HTR-8/SVneo (cell line): ENCODE data around the gene ZNG1C.
"Not testable (repeated sequence)": the region's sequence is repeated elsewhere in the genome, so short reads cannot be mapped to it uniquely, and the experiment has no call there.

ENCODE experiments used
- DNase-seq: peaks from one replicate; pipeline ENCODE4 v3.0.0; 2011; ENCODE audit warnings: low spot score, mixed read lengths; ENCODE audit not compliant: insufficient read length
- FAIRE-seq: peaks from 2 replicates; lab custom pipeline; 2011; peaks lifted over from hg19 to GRCh38; lab: Jason Lieb, UNC

Gene ZNG1C

DNA sequence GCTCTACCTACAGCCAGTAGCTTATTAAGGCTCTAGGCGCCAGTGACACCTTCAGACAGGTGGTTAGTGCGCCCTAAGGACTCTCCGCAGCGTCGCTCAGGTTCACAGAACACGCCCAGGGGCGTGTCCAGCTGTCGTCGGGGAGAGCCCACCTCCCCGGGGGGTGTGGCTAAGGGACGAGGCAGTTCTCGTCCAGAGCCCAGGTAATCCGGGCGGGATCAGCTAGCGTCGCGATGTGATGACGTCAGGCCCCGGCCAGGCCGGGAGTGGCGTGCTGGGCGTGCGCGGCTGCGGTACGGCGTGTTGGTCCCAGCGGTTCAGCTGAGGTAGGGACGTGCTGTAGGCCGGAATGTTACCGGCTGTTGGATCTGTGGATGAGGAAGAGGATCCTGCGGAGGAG, at the start of gene ZNG1C:
Gene ZNG1C, plus strand, starts transcription at position 301 of the 400 bp plus-strand sequence. Its CDS starts 49 bp downstream, at position 350.
- FAIRE-seq, DNase-seq: not testable (repeated sequence)

DNA sequence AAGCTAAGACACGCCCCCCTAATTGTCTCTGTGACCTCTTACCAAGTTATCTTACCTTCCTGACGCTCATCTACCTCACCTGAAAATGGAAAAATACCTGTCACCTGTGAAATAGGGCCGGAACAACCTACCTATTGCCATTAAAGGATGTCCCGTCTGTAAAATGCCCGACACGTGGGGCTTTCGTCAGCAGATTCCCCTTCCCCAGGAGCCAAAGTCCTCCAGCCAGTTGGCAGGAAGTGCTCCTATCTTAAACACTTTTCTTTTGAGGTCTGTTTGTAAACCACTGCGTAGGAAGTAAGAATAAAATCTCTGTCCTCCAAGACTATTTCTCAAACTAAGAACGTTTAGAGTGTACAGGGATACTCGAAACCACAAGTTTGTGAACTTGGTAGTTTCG, 654 bp downstream of the ZNG1C start:
- FAIRE-seq, DNase-seq: not testable (repeated sequence)

DNA sequence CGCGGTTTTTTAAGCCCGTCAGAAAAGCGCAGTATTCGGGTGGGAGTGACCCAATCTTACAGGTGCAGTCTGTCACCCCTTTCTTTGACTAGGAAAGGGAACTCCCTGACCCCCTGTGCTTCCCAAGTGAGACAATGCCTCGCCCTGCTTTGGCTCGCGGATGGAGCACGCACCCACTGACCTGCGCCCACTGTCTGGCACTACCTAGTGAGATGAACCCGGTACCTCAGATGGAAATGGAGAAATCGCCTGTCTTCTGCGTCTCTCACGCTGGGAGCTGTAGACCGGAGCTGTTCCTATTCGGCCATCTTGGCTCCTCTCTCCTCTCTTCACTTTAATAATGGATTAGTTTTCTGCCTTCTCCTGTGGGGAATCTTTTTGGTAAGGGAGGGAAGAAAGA, 39.3 kb downstream of the ZNG1C start:
- not testable (repeated sequence) for DNase-seq, FAIRE-seq

DNA sequence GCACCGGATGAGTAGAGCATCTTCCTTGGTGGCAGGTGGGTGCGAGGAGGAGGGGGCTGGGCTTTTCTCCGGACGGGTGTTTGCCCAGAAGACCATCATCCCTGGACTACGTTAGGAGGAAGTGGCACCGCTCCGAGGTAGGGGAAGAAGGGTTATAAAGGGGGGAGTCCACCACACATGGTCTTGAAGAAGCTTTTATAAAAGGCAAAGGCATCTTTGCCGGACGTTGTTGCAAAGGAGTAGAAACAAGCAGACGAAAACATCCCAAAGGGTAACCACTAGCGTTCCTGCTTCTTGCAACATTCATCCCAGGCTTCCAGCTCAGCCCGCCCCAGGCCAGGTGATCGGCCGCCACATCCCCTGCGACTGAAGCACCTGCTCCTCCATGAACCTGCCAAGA, 60.8 kb downstream of the ZNG1C start, which contains the start of gene FOXD4L3:
Gene FOXD4L3, plus strand, starts transcription at position 301 of the 400 bp plus-strand sequence. Its CDS starts 85 bp downstream, at position 386.
- FAIRE-seq, DNase-seq: not testable (repeated sequence)

DNA sequence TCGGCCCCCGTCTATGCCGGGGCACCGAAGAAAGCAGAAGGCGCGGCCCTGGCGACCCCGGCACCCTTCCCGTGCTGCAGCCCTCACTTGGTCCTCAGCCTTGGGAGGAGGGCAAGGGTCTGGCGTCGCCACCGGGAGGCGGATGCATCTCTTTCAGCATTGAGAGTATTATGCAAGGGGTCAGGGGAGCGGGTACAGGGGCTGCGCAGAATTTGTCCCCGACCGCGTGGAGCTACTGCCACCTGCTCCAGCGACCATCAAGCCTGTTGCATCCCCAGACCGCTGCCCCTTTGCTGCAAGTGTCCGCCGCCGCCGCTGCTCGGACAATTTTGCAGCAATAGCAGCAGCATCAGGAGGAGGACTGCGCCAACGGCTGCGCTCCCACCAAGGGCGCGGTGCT, 62.0 kb downstream of the ZNG1C start:
- not testable (repeated sequence) for DNase-seq, FAIRE-seq

DNA sequence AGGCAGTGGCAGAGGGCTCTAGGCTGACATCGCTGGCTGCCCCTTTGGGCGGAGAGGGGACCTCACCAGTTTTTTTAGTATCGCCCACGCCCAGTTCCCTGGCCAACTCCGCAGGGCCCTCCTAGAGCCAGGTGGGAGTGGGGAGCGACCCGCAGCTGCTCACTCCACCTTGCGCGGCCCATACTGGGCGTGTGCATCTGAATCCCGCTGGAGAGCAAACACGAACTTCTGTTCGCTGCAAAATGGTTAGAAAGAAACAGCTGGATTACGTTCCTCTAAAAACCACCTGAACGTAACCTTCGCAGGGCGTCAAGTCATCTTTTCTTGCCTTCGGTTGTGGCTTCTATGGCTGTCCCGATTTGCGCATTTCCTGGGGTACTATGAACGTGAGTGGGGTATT, 62.4 kb downstream of the ZNG1C start:
- DNase-seq, FAIRE-seq: not testable (repeated sequence)

DNA sequence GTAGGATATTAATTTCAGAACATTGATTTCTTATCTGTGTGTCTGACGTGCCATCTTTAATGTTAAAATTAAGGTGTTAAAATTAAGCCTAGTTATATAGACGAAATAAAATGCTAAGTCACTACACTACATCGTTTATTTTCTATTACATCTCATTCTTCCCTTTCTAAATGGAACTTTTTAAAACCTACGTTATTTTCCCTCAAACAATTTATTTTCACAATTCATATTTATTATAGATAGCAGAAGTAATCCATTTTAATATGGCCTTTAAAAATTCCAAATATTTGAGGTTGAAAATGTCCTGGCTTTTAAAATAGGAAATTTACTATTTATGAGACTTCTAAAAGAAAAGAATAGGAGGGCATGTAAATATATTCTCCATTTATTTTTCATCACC, 63.0 kb downstream of the ZNG1C start:
- not testable (repeated sequence) for DNase-seq, FAIRE-seq

DNA sequence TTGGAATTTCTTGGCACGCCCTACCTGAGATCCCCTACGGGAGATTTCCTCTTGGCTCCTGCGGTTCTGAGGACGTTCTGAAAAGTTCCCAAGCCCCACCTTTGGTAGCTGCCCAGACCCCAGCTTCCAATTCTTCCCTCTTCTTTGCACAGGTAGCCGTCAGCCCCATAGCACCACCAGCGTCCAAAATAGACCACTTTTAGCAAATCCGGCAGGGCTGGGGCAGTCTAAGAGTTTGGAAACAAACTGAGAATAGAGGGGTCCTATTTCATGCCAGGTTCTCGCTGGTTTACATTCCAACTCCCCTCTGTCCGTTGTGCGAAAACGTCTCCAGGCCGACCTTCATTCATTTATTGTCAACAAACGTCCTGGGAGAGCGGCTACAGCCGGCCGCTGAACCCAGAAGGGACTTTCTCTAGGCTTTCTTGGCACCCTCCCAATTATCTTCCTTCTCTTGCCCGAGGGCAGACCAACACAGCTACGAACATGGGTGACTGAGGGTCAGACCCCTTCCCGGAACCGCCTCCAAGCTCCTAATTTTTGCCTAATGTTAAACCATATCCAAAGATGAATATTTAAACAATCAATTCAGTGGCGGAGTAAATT, 64.0 kb downstream of the ZNG1C start:
- not testable (repeated sequence) for DNase-seq, FAIRE-seq

DNA sequence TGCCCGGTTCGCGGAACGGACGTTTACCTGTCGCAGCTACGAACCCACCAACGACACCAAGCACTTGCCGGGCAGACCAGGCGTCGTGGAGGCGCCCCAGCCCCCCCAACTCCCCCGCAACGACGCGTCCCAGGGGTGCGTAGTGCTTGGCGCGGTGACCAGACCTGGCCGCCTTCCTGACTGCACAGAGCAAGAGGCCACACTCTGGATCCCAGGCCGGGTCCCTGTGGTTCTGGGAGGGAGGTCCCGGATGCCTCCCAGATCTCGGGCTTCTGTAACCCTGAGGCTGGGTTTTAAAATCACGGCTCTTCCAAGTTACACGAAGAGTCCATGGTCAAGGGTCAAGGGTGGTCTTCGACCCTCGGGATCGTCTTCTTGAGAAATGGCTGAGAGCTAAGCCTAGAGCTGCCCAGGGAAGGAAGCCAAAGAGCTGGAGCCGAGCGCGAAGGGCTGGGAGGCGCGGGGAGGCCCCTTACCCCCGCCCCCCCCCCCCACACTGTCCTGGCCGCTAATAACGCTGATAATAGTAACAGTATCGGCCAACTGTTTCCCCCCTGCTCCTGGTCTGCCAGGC, 64.7 kb downstream of the ZNG1C start:
- not testable (repeated sequence) for FAIRE-seq, DNase-seq

DNA sequence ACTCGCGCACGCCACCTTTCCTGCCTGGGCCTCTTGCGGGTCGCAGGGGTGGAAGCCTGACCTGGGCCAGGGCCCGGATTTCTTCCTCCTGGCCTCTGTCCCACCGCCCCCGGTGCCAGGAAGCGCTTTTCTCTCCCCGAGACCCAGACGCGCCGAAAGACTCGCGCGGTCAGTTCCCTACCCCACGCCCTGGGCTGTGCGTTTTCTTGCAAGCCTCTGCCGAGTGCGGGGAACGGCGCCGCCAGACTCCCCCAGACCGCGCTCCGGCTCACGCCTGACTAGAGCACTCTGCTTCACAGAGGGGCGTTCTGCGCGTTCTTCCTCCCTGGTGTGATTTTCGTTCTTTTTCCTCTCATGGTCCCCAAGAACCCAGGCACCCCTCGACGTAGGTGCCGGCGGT, 65.3 kb downstream of the ZNG1C start:
- not testable (repeated sequence) for DNase-seq, FAIRE-seq

DNA sequence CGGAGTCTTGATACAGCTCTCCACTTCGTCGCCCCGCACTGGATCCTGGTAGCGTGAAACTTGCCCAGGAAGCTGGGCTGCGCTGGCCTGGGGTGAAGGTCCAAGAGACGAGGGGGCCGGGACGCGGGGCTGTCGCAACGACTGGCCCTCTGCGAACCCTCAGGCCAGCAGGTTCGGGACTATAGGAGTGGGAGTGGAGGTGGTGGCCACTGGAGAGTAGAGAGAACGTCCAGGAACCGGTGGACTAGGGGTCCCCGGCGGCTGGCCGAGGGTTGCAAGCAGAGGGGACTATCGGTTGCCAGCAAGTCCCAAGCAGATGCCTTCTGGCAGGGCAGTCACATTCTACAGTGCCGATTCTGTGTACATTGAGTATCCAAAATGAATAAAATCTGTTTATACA, 65.9 kb downstream of the ZNG1C start:
- not testable (repeated sequence) for FAIRE-seq, DNase-seq

DNA sequence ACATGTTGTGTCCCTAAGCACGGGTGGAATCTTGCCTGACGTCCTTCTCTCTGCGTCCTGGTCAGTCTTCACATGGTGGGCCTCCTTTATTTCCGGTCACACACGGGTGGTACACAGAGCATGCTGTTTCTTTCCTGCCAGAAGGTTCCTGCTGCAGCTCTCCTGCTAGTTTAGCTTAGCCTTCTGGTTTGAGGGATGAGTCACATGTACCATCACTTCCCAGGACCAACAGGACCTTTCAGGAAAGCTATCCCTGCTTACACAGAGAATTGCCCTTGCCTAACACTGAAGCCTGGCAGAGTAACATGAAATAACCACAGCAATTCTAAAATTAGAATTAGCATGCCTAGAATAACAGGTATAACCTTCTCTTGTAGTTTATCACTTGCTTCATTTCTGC, 69.4 kb downstream of the ZNG1C start:
- not testable (repeated sequence) for FAIRE-seq, DNase-seq

DNA sequence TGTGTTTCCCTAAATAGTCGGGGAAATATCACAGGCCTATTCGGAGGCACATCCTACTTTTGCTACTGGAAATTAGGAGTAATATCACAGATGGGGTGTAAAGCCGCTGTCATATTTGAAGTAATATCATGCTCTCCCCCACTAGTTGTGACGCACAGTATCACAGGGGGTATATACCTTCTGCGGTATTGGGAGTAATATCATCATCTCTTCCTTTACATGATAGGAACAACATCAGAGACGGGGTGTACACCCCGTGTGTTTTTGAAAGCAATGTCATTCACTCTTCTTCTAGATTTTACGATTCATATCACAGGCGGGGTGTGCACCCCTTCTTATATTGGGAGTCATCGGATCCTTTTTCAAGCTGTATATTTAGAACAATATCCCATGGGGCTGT, 76.4 kb downstream of the ZNG1C start:
- DNase-seq, FAIRE-seq: not testable (repeated sequence)

DNA sequence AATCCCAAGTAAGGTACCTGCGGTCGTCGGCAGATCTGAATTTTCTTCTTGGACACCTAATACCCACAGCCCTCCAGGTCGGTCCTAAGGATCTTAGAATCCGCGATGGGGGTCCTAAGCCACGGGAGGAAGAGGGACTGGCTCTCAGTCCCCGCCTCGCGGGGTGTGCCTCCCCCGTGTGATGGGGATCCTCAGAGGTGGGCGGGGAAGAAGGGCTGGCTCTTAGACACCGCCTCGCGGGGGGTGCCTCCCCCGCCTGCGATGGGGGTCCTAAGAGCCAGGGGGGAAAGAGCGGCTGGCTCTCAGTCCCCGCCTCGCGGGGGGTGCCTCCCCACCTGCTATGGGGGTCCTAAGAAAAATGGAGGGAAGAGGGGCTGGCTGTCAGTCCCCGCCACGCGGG, 82.0 kb downstream of the ZNG1C start:
- DNase-seq, FAIRE-seq: not testable (repeated sequence)

DNA sequence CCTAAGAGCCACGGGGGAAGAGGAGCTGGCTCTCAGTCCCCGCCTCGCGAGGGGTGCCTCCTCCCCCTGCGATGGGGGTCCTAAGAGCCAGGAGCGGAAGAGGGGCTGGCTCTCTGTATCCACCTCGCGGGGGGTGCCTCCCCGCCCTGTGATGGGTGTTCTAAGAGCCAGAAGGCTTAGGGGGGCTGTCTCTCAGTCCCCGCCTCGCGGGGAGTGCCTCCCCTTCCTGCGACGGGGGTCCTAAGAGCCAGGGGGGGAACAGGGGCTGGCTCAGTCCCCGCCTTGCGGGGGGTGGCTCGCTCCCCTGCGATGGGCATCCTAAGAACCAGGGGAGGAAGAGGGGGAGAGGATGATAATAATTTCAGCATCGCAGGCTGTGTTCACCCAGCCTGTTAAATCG, 82.7 kb downstream of the ZNG1C start:
- DNase-seq, FAIRE-seq: not testable (repeated sequence)

DNA sequence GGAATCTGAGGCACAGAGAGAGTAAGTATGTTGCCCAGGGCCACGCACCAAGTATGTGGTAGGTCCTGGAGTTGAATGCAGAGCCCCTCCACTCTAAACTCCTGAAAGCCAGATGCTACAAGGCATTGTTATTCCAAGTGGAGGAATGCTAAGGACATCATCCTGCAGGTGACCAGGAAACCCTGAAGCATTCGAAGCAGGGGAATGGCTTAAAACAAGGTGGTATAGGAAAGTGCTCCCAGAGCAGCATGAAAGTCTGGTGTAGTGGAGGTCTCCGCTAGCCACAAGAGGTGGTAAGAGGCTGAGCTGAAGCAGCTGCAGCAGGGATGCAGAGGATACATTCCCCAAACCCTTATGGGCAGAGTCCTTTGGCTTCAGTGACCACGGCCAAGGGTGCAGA, 87.3 kb downstream of the ZNG1C start:
- FAIRE-seq = not testable (repeated sequence)

DNA sequence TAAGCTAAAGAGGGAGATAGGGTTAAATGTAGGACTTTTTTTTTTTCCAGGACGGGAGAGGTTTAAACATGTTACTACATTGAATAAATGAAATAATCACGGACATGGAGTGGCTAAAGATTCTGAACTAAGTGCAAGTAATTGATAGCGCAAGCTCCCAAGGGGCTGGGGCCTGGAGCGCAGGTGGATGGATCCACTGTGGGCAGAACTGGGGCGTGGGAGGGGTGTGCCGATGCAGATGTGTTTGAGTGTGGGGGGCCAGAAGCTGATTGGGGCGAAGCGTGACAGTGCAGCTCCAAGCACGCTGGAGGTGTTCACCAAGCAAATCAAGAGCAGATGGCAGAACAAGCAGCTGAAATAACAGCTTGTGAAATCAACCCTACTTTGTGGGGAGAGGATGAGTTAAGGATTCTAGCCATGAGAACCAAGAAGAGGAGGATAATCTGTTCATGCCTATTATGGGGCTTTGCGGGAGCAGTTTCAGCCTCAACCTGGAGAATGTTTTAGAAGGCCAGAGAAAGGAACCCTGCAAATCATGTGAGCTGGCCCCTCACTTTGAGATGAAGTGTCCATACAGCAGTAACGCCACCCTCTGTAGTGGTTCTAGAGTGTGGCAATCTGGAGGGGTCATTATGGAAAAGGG, 88.9 kb downstream of the ZNG1C start:
- DNase-seq, FAIRE-seq: not testable (repeated sequence)

More for the DNA sequence above, 87.3 kb downstream of the ZNG1C start:
- DNase-seq = not testable (repeated sequence)

DNA sequence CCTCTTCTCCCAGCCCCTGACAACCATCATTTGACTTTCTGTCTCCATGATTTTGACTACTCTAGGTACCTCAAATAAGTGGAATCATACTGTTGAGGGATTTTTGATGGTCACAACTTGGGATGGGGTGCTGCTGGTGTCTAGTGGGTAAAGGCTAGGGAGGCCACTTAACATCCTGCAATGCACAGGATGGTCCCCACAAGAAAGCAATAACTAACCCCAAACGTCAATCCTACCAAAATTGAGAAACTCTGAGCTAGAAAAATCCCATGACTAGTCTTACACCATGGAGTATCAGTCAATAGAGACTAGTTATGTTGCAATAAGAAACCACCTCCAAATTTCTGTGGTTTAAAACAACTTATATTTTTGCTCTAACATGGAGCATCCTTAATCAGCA, 90.3 kb downstream of the ZNG1C start:
- not testable (repeated sequence) for FAIRE-seq, DNase-seq

DNA sequence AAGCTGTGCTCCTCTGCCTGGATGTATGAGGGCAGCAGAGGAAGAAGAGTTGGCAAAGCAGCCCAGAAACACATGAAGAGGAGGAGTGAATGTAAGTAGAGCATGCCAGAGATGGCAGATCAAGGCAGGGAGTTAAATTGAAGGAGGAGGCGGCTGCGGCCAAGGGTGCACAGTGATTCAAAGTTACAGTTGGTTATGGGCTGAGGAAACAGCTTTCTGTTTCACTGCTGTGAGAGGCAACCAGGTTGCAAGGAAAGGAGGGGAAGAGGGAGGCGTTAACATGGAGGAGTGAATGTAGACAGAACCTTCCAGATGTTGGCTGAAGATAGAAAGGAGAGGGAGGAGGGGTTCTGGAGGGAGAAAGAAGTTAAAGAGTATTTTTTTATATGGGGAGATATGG, 94.2 kb downstream of the ZNG1C start:
- not testable (repeated sequence) for DNase-seq, FAIRE-seq

DNA sequence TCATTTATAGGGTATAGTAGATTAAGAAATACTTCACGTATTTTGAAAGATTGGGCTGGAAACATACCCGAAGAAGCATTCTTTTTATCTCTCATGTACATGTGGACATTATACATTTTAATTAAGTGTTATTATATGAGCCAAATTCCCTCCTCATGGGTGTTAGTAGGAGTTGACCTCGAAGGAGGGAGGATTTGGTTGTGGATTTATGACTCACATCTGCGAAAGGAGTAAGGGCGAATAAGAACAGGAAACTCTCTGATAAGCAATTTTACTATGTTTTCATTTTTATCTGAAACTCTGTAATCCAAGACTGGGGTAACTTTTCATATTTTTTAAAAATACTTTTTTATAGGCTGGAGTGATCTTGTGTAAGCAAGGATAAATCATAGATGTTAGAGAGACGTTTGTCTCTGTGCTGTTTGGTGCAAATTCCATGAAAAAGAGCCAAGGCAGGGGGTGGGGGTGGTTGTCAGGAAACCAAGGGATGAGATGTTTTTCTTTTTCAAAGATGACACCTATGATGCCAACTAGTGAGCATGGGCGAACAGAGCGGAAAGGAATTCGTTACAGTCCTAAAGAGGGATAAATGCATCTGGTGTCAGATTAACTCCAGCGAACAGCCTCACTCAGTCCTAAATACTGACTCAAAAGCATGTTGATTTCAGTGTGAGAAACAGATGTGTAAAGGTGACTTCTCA, 95.0 kb downstream of the ZNG1C start:
- not testable (repeated sequence) for FAIRE-seq, DNase-seq
